Endothelial cell of umbilical vein (primary cell): ENCODE results near the gene STYX.

Experiments
- CTCF ChIP-seq, 2 donors: IDR thresholded peaks; 1 replicate in 1 of 2; 2 replicates in 1 of 2; pipeline ENCODE4 v1.5.1; 2011; ENCODE audit warnings: low read length in 2 of 2, mild to moderate bottlenecking in 2 of 2, moderate library complexity in 2 of 2, control low read depth in 1 of 2, inconsistent platforms in 1 of 2, low read depth in 1 of 2; ENCODE audit not compliant: insufficient read depth in 1 of 2; ENCODE audit errors: extremely low read depth in 1 of 2
- POLR2A ChIP-seq: IDR thresholded peaks from 2 replicates; pipeline ENCODE4 v1.6.1; 2012; ENCODE audit warnings: low read depth, mild to moderate bottlenecking, control low read depth, low read length
- POLR2AphosphoS5 ChIP-seq: IDR thresholded peaks from 2 replicates; pipeline ENCODE4 v1.6.1; 2012; ENCODE audit warnings: low read depth, mild to moderate bottlenecking, control low read depth, low read length, moderate library complexity; ENCODE audit not compliant: insufficient read depth

GRCh38 chr14:52821805-52822250, 91.9 kb downstream of the STYX start:
- no peak for TF ChIP-seq CTCF (IDR thresholded peaks at IDR 0.05; ENCODE audit: extremely low read depth in 1 of 2, insufficient read depth in 1 of 2, low read depth in 1 of 2, low read length in 2 of 2)
- no peak for TF ChIP-seq POLR2AphosphoS5
- TF ChIP-seq POLR2A = no peak
